Ascending aorta (tissue), 2 donors: ENCODE data around the gene BRCA2. TPM values are rescaled to one million over a fixed set of nuclear protein-coding genes. Genes with fewer than 3 reads are reported as not detected.

ENCODE experiments used
- DNase-seq, 2 donors: peaks; one replicate each; pipeline ENCODE4 v3.0.0-alpha.2; 2019; ENCODE audit warnings: low spot score in 2 of 2
- H3K27ac ChIP-seq, 2 donors: fragments of 200-600 bp; sonication (generic); one replicate each; pipeline ENCODE4 v1.5.1; 2016 to 2017; ENCODE audit warnings: mild to moderate bottlenecking in 1 of 2
- H3K27me3 ChIP-seq: fragments of 200-600 bp; sonication (generic); one replicate; pipeline ENCODE4 v1.5.1; 2017
- H3K36me3 ChIP-seq, 2 donors: fragments of 200-600 bp; sonication (generic); one replicate each; pipeline ENCODE4 v1.5.1; 2016
- H3K4me1 ChIP-seq, 2 donors: fragments of 200-600 bp; sonication (generic); one replicate each; pipeline ENCODE4 v1.5.1; 2016 to 2017; ENCODE audit warnings: mild to moderate bottlenecking in 1 of 2
- H3K4me3 ChIP-seq, 2 donors: fragments of 200-600 bp; sonication (generic); one replicate each; pipeline ENCODE4 v1.5.1; 2016 to 2017; ENCODE audit warnings: mild to moderate bottlenecking in 1 of 2
- H3K9me3 ChIP-seq, 2 donors: fragments of 200-600 bp; sonication (generic); one replicate each; pipeline ENCODE4 v1.5.1; 2016
- intact Hi-C: fragments of 100-400 bp; cut with DNase I; formaldehyde crosslinking; loops from one replicate; pipeline ENCODE4 v1.15.1; 2023
- total RNA-seq: library from RNA; depleted of rRNA; stranded (reverse); fragments of >200 nt; gene quantifications from one replicate; pipeline ENCODE4 v1.1.0, GENCODE V29; 2016
- TF ChIP-seq, protein P1 (sequence below), 3 experiments: fragments of 200-600 bp in 2 of 3; fragments of 450-650 bp in 1 of 3; sonication (generic) in 2 of 3; IDR thresholded peaks; one replicate each; pipeline ENCODE4 v1.5.1; 2016 to 2019; ENCODE audit warnings: antibody characterized with exemption in 3 of 3, mild to moderate bottlenecking in 1 of 3, moderate library complexity in 1 of 3

Gene BRCA2
- total RNA-seq, 1 donor from 2014 or later, result 0.64 TPM

DNA sequence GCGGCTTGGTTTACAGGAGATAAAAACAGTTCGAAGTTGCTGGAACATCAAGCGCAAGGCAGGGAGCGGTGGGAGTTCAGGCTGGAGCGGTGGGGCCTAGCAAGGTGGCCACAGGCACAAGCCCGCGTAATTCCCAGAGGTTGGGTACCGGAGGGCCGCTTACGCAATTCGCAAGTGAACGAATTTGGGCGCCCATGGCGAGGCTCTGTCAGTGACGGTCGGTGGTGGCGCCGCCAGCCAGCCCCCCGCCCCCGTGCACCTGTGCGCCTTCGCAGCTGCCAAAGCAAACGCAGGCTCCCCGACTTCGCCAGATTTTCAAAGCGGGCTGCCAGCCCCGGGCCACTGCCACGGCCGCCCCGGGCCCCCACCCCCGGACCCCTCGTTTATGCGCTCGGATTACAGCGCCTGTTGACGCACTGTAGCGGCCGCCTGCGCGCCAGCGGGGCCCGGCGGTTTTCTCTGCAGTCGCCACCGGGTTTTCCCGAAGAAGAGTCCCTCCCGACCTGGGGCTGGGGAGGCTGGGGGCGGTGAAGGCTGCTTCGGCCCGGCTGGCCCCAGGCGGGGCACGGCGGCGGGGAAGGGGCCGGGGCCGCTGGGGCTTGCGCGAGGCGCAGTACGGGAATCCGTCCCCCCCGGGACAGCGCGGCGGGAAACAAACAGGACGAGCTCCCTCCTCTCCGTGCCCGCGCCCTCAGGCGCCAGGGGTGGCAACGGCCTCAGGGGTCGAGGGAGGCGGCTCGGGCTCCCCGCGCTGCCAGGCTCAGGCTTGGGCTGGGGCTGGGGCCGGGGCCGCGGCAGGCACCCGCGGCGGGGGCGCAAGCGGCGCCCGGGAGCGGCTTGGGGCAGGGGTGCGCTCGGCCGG lies 111.9 kb downstream of the BRCA2 start:
- Histone ChIP-seq H3K27ac (peak overlapping the region; percentile 90 to 99), H3K36me3 (no peaks in the 10 kb centered on the region), H3K4me1 (peaks cover 0 to 18% of the 10 kb centered on the region in 2 donors), H3K4me3 (peak overlapping the region; percentile 86 to 99), H3K9me3 (no peaks in the 10 kb centered on the region), H3K27me3 (no peaks in the 10 kb centered on the region)
- intact Hi-C loops, result loop anchor here (5.0 kb wide), 2 partner anchors 105 to 160 kb away; partner anchors contain the start of gene PDS5B
- TF ChIP-seq, protein P1, sequence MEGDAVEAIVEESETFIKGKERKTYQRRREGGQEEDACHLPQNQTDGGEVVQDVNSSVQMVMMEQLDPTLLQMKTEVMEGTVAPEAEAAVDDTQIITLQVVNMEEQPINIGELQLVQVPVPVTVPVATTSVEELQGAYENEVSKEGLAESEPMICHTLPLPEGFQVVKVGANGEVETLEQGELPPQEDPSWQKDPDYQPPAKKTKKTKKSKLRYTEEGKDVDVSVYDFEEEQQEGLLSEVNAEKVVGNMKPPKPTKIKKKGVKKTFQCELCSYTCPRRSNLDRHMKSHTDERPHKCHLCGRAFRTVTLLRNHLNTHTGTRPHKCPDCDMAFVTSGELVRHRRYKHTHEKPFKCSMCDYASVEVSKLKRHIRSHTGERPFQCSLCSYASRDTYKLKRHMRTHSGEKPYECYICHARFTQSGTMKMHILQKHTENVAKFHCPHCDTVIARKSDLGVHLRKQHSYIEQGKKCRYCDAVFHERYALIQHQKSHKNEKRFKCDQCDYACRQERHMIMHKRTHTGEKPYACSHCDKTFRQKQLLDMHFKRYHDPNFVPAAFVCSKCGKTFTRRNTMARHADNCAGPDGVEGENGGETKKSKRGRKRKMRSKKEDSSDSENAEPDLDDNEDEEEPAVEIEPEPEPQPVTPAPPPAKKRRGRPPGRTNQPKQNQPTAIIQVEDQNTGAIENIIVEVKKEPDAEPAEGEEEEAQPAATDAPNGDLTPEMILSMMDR (IDR thresholded peaks at IDR 0.05), result no peak
- DNase-seq, result peak in 1 of 2 donors; percentile 71

DNA sequence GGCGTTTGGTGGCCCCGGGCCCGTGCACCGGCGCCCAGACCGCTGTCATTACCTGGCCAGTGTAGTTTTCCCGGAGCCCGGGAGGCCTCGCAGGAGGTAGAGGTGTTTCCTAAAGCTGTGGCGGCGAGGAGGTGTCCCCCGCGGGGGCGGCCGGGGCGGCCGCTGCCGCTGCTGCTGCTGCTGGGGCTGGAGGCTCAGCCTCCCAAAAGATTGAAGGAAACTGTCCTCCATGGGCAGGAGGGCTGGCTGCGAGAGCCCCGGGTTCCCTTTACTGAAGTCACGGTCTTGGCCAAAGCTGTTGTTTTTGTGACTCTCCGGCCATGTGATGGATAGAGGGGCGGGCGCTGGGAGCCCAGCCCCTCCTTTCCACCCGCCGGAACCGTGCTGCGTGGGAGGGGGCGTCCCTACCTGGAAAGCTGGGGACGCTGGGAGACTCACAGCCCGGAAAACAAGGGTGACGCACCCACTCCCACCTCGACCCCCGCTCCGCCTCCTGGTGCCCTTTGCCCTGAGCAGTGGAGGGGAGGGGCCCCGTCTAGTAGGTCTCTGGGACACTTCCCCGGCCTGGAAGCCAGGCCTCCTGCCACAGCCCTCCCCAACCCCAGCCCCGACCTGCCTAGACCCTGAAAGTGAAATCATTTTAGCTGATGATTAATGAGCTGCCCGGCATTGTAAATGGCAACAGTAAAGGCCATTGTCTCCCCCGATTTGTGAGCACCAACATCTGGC lies 112.7 kb downstream of the BRCA2 start, which contains the start of gene N4BP2L1:
Gene N4BP2L1, minus strand, starts transcription at position 279 of the 729 bp plus-strand sequence. Its CDS starts 48 bp downstream, at position 231.
- intact Hi-C loops, result loop anchor here (2.0 to 5.0 kb wide), 3 partner anchors 106 to 159 kb away; partner anchors contain the start of genes N4BP2L2 and PDS5B
- peak within 1 kb of the TSS; percentile 90 to 99 for H3K27ac ChIP-seq
- no peaks in the 10 kb centered on the region for H3K9me3 ChIP-seq
- TF ChIP-seq, protein P1 (IDR thresholded peaks at IDR 0.05), result no peak
- H3K27me3 ChIP-seq, result no peaks in the 10 kb centered on the region
- H3K4me3 ChIP-seq, result peak within 1 kb of the TSS; percentile 86 to 99
- H3K4me1 ChIP-seq, result peaks cover 0 to 18% of the 10 kb centered on the region in 2 donors
- no peaks in the 10 kb centered on the region for H3K36me3 ChIP-seq
- peak; percentile 76 to 92 for DNase-seq

DNA sequence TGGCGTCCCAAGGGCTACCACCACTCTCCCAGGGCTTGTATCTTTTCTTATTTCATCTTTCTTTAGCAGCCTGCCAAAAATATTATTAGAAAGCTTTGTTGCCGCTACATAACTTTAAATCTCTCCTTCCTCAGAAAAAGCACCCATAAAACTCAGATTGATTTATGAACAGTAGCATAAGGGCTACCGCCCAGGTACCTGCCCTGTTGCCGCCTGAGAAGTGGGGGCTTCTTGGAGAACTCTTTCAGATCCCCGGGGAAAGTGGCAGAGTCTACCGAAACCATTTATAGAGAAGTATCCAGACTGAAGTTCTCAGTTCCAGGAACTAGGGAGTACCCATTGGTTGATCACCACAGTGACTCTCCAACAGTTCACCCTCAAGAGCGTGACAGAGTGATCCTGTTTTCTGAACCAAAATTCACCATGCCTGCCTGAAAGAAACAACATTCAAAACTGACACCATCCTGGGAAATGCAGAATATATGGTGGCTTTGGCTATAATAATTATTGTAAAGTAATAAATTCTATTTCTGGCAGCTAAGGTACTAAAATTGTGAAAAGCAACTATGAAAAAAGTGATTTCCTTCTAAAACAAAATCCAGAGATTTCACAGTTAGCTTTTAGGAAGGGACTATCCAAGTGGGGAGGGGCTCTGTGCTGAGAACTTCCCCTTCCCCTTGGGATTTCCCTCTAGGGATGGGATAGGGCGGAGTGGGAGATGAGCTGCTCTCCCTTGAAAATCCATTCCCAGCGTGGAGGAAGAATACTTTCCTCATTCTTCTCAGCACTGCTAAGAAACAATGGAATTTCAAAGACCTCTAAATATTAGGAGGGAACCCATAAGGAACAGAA lies 113.5 kb downstream of the BRCA2 start:
- H3K9me3 ChIP-seq, result no peaks in the 10 kb centered on the region
- TF ChIP-seq, protein P1 (IDR thresholded peaks at IDR 0.05), result no peak
- H3K27ac ChIP-seq, result peak overlapping the region; percentile 90 to 99
- no peaks in the 10 kb centered on the region for H3K27me3 ChIP-seq
- intact Hi-C loops, result loop anchor here (2.0 to 5.0 kb wide), 3 partner anchors 107 to 158 kb away; partner anchors contain the start of genes N4BP2L2 and PDS5B
- H3K4me1 ChIP-seq, result peaks cover 0 to 18% of the 10 kb centered on the region in 2 donors
- no peaks in the 10 kb centered on the region for H3K36me3 ChIP-seq
- H3K4me3 ChIP-seq, result peak overlapping the region; percentile 86 to 99
- DNase-seq, result no peak

DNA sequence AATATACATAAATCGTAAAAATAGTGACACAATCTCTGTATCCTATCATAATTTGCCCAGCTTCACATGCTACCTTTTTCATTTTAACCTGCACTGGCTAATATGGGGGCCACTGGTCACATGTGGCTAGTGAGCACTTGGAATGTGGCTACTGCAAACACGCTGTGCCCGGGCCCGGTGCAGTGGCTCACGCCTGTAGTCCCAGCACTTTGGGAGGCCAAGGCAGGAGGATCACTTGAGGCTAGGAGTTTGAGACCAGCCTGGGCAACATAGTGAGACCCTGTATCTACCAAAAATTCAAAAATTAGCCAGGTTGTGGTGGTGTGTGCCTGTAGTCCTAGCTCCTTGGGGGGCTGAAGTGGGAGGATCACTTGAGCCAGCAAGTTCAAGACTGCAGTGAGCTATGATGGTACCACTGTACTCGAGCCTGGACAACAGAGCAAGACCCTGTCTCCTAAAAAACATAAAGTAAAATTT lies 114.2 kb downstream of the BRCA2 start:
- Histone ChIP-seq H3K36me3 (no peaks in the 10 kb centered on the region), H3K4me1 (peaks cover 0 to 18% of the 10 kb centered on the region in 2 donors), H3K9me3 (no peaks in the 10 kb centered on the region), H3K27me3 (no peaks in the 10 kb centered on the region), H3K4me3 (no peak overlapping the region), H3K27ac (peak overlapping the region; percentile 90 to 99)
- TF ChIP-seq, protein P1 (IDR thresholded peaks at IDR 0.05), result no peak
- no peak for DNase-seq
- intact Hi-C loops, result loop anchor here (2.0 to 5.0 kb wide), 3 partner anchors 107 to 158 kb away; partner anchors contain the start of genes N4BP2L2 and PDS5B
